ENCODE data around the gene PHGDH. TPM values are rescaled to one million over a fixed set of nuclear protein-coding genes. Genes with fewer than 3 reads are reported as not detected.
A peak's percentile ranks its signal among the peaks of the same experiment; 100 is the strongest.

Gene PHGDH
- total and polyA plus RNA-seq, 2 of the 13 experiments (the other 11 are each of a cell fraction or from before 2014, with no cell fraction given) = 95.8 to 133 TPM

DNA sequence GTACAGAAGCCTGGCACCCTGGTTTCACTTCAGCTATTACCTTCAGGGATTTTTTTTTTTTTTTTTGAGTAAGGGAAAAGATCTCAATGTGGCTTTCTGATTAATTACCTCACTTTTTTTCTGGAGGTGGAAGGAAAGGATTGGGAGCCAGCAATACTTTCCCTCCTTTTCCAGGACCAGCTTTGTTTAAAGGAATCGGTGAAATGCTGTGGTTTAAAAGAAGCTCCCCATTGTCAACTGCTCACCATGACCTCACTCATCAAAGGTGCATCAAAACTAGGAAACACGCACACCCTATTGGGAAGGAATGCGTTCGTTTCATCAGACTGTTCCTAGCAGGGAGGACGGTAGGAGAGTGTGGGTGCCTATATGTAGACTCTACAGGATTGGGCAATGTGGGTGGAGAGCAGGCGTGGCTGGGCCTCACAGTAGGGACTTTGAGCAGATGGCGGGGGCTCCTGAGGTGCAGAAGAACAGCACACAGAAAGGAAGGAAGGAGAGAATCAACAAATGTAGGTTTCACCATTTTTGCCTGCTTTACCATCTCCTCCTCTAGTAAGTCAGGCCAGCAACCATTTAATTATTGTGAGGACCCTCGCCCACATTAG lies 13.0 kb downstream of the PHGDH start (continued):
- TF ChIP-seq, protein P1, sequence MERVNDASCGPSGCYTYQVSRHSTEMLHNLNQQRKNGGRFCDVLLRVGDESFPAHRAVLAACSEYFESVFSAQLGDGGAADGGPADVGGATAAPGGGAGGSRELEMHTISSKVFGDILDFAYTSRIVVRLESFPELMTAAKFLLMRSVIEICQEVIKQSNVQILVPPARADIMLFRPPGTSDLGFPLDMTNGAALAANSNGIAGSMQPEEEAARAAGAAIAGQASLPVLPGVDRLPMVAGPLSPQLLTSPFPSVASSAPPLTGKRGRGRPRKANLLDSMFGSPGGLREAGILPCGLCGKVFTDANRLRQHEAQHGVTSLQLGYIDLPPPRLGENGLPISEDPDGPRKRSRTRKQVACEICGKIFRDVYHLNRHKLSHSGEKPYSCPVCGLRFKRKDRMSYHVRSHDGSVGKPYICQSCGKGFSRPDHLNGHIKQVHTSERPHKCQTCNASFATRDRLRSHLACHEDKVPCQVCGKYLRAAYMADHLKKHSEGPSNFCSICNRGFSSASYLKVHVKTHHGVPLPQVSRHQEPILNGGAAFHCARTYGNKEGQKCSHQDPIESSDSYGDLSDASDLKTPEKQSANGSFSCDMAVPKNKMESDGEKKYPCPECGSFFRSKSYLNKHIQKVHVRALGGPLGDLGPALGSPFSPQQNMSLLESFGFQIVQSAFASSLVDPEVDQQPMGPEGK (CRISPR knock-in tag; IDR thresholded peaks at IDR 0.05) = peak; percentile 91
- TF ChIP-seq ZNF547 (CRISPR knock-in tag; IDR thresholded peaks at IDR 0.05) = no peak
- TF ChIP-seq, protein P2, sequence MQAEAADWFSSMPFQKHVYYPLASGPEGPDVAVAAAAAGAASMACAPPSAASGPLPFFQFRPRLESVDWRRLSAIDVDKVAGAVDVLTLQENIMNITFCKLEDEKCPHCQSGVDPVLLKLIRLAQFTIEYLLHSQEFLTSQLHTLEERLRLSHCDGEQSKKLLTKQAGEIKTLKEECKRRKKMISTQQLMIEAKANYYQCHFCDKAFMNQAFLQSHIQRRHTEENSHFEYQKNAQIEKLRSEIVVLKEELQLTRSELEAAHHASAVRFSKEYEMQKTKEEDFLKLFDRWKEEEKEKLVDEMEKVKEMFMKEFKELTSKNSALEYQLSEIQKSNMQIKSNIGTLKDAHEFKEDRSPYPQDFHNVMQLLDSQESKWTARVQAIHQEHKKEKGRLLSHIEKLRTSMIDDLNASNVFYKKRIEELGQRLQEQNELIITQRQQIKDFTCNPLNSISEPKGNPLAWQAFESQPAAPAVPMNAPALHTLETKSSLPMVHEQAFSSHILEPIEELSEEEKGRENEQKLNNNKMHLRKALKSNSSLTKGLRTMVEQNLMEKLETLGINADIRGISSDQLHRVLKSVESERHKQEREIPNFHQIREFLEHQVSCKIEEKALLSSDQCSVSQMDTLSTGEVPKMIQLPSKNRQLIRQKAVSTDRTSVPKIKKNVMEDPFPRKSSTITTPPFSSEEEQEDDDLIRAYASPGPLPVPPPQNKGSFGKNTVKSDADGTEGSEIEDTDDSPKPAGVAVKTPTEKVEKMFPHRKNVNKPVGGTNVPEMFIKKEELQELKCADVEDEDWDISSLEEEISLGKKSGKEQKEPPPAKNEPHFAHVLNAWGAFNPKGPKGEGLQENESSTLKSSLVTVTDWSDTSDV (CRISPR knock-in tag; IDR thresholded peaks at IDR 0.05) = no peak
- TF ChIP-seq NPAS2 (CRISPR knock-in tag; IDR thresholded peaks at IDR 0.05; ENCODE audit: borderline replicate concordance) = no peak
- peak; percentile 88 for TF ChIP-seq MTA1 (CRISPR knock-in tag; IDR thresholded peaks at IDR 0.05; ENCODE audit: borderline replicate concordance)
- TF ChIP-seq HMG20A (CRISPR knock-in tag; IDR thresholded peaks at IDR 0.05; ENCODE audit: borderline replicate concordance) = peak; percentile 78; the same call in 1 of the 2 replicates
- TF ChIP-seq RBM22 (optimal IDR thresholded peaks at IDR 0.05; ENCODE audit: low read length) = no peak
- TF ChIP-seq ZNF264 (CRISPR knock-in tag; IDR thresholded peaks at IDR 0.05) = peak; percentile 50
- peak; percentile 63; the same call in 1 of the 2 replicates for TF ChIP-seq SOX13 (IDR thresholded peaks at IDR 0.05)
- peak in 1 of 2 experiments; percentile 86; a peak in 2 of 4 replicates for TF ChIP-seq SOX13 (CRISPR knock-in tag; conservative IDR thresholded peaks at IDR 0.05 in 1 of 2, IDR thresholded peaks at IDR 0.05 in 1 of 2)
- no peak for TF ChIP-seq ZNF468 (CRISPR knock-in tag; IDR thresholded peaks at IDR 0.05)
- no peak for TF ChIP-seq ZNF660 (CRISPR knock-in tag; IDR thresholded peaks at IDR 0.05; ENCODE audit: borderline replicate concordance, low read depth)
- TF ChIP-seq SP1 (IDR thresholded peaks at IDR 0.05) = no peak
- peak; percentile 69; the same call in 1 of the 2 replicates for TF ChIP-seq SP1 (CRISPR knock-in tag; IDR thresholded peaks at IDR 0.05)
- no peak for TF ChIP-seq EEA1 (CRISPR knock-in tag; IDR thresholded peaks at IDR 0.05; ENCODE audit: borderline replicate concordance)
- TF ChIP-seq ATF7 (IDR thresholded peaks at IDR 0.05) = peak; percentile 62
- peak; percentile 45; the same call in 1 of the 2 replicates for TF ChIP-seq ATF7 (CRISPR knock-in tag; IDR thresholded peaks at IDR 0.05)
- peak; percentile 78; the same call in 1 of the 2 replicates for TF ChIP-seq DPF2 (CRISPR knock-in tag; IDR thresholded peaks at IDR 0.05; ENCODE audit: borderline replicate concordance, low read depth)
- peak; percentile 56; the same call in 1 of the 2 replicates for TF ChIP-seq ZNF12 (CRISPR knock-in tag; IDR thresholded peaks at IDR 0.05)
- no peak for TF ChIP-seq TBL1XR1 (IDR thresholded peaks at IDR 0.05; ENCODE audit: borderline replicate concordance, low read length, partially characterized antibody)
- TF ChIP-seq JDP2 (CRISPR knock-in tag; IDR thresholded peaks at IDR 0.05; ENCODE audit: borderline replicate concordance) = no peak
- TF ChIP-seq ZNF230 (CRISPR knock-in tag; IDR thresholded peaks at IDR 0.05) = no peak

All from HepG2 (cell line).